Type B pancreatic cell (in vitro differentiated cells): Measurements from ENCODE around the gene OPA3. TPM values are rescaled to one million over a fixed set of nuclear protein-coding genes. Genes with fewer than 3 reads are reported as not detected.
A peak's percentile ranks its signal among the peaks of the same experiment; 100 is the strongest.
"Not testable (repeated sequence)": the region's sequence is repeated elsewhere in the genome, so short reads cannot be mapped to it uniquely, and the experiment has no call there.

Experiments used
- DNase-seq: peaks from one replicate; pipeline ENCODE4 v3.0.0; 2021; ENCODE audit warnings: mixed read lengths; ENCODE audit not compliant: unreplicated experiment; ENCODE audit errors: extremely low spot score
- H3K27ac Mint-ChIP-seq: 2 replicates; pipeline ENCODE4 v1.8.0; 2021; ENCODE audit warnings: mild to moderate bottlenecking, mixed read lengths
- H3K27me3 Mint-ChIP-seq: 2 replicates; pipeline ENCODE4 v1.8.0; 2021; ENCODE audit warnings: mixed read lengths
- H3K36me3 Mint-ChIP-seq: 2 replicates; pipeline ENCODE4 v1.8.0; 2021; ENCODE audit warnings: mixed read lengths
- H3K4me1 Mint-ChIP-seq: one replicate; pipeline ENCODE4 v1.8.0; 2021; ENCODE audit warnings: mixed read lengths; ENCODE audit not compliant: unreplicated experiment
- H3K4me3 Mint-ChIP-seq: 2 replicates; pipeline ENCODE4 v1.8.0; 2021; ENCODE audit warnings: mild to moderate bottlenecking, mixed read lengths
- H3K9me3 Mint-ChIP-seq: 2 replicates; pipeline ENCODE4 v1.8.0; 2021; ENCODE audit warnings: mixed read lengths
- total RNA-seq: library from RNA; stranded (reverse); gene quantifications from 2 replicates; pipeline ENCODE4 v1.2.1, GENCODE V29; 2021; ENCODE audit warnings: low replicate concordance
- TF ChIP-seq, protein P1 (sequence below): fragments of 200-600 bp; sonication (generic); conservative IDR thresholded peaks from 2 replicates; pipeline ENCODE4 v1.5.0; 2021; ENCODE audit warnings: antibody characterized with exemption, mild to moderate bottlenecking

OPA3 gene
- total RNA-seq, 1 donor from 2014 or later, result 10.1 TPM

GRCh38 chr19:45511074-45511473 is 73.5 kb downstream of the OPA3 start:
- Mint-ChIP-seq H3K27me3 (no peaks in the 10 kb centered on the region), H3K4me3 (peak overlapping the region; percentile 44), H3K4me1 (peaks cover 15% of the 10 kb centered on the region), H3K36me3 (peaks cover 4% of the 10 kb centered on the region), H3K9me3 (no peaks in the 10 kb centered on the region), H3K27ac (peak overlapping the region; percentile 41)
- no peak for DNase-seq
- TF ChIP-seq, protein P1, sequence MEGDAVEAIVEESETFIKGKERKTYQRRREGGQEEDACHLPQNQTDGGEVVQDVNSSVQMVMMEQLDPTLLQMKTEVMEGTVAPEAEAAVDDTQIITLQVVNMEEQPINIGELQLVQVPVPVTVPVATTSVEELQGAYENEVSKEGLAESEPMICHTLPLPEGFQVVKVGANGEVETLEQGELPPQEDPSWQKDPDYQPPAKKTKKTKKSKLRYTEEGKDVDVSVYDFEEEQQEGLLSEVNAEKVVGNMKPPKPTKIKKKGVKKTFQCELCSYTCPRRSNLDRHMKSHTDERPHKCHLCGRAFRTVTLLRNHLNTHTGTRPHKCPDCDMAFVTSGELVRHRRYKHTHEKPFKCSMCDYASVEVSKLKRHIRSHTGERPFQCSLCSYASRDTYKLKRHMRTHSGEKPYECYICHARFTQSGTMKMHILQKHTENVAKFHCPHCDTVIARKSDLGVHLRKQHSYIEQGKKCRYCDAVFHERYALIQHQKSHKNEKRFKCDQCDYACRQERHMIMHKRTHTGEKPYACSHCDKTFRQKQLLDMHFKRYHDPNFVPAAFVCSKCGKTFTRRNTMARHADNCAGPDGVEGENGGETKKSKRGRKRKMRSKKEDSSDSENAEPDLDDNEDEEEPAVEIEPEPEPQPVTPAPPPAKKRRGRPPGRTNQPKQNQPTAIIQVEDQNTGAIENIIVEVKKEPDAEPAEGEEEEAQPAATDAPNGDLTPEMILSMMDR, result no peak

- peaks cover 15% of the 10 kb centered on the region for H3K4me1 Mint-ChIP-seq
- DNase-seq, H3K36me3 Mint-ChIP-seq, H3K27me3 Mint-ChIP-seq, H3K9me3 Mint-ChIP-seq: not testable (repeated sequence)
- H3K27ac Mint-ChIP-seq, result peak overlapping the region; percentile 54
- peak overlapping the region; percentile 94 for H3K4me3 Mint-ChIP-seq
These were observed 74.2 kb downstream of the OPA3 start for GRCh38 chr19:45510352-45510751.

GRCh38 chr19:45509692-45510015 is 74.9 kb downstream of the OPA3 start:
- H3K4me1 Mint-ChIP-seq, result peaks cover 15% of the 10 kb centered on the region
- H3K27ac Mint-ChIP-seq, result peak overlapping the region; percentile 81
- peaks cover 4% of the 10 kb centered on the region for H3K36me3 Mint-ChIP-seq
- peak overlapping the region; percentile 94 for H3K4me3 Mint-ChIP-seq
- TF ChIP-seq, protein P1, result no peak
- no peaks in the 10 kb centered on the region for H3K9me3 Mint-ChIP-seq
- no peak for DNase-seq
- H3K27me3 Mint-ChIP-seq, result peaks cover 5% of the 10 kb centered on the region

DNA sequence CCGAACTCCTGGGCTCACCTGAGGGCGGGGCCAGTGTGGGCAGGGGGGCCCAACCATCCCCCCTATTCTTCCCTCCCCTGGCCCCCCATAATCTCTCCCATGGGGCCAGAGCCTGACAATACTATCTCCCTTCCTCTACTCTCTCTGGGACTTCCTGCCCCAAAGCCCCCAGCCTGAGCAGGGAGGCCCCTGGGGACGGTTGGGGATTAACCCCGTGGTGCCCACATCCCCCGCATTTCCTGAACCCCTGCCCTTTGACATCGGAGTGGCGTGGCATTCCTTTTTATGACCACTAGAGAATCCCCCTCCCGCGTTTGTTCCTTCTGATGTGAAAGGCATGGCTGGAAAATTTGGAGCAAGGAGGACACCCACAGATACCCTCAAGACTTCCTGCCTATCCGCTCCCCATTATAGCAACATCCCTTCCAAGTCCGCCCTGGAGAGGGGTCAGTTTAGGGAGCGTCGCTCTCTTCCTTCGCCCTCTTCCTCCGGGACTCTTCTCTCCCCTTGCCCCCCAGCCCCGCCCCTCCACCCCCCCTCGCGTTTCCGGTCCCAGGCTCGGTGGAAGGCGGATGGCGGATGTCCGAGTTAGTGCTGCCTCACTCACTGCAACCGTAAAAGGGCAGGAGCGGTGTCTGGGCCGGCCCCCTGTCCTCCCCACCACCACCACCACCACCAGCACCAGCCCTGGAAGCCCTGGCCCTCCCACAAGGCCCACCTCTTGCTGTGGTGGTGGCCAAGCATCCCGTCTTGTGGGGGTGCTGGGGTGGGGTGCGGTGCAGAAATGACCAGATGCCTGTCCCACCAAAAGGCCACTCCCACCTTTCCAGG is 75.5 kb downstream of the OPA3 start:
- TF ChIP-seq, protein P1, result no peak
- no peak for DNase-seq
- H3K36me3 Mint-ChIP-seq, result peaks cover 4% of the 10 kb centered on the region
- H3K4me1 Mint-ChIP-seq, result peaks cover 15% of the 10 kb centered on the region
- no peaks in the 10 kb centered on the region for H3K9me3 Mint-ChIP-seq
- H3K27me3 Mint-ChIP-seq, result peaks cover 8% of the 10 kb centered on the region
- peak overlapping the region; percentile 81 for H3K27ac Mint-ChIP-seq
- peak overlapping the region; percentile 94 for H3K4me3 Mint-ChIP-seq

GRCh38 chr19:45508417-45508860 is 76.2 kb downstream of the OPA3 start:
- H3K9me3 Mint-ChIP-seq, result no peaks in the 10 kb centered on the region
- H3K4me1 Mint-ChIP-seq, result peaks cover 10% of the 10 kb centered on the region
- peaks cover 12% of the 10 kb centered on the region for H3K27me3 Mint-ChIP-seq
- H3K4me3 Mint-ChIP-seq, result peak overlapping the region; percentile 94
- no peak for DNase-seq
- peaks cover 4% of the 10 kb centered on the region for H3K36me3 Mint-ChIP-seq
- H3K27ac Mint-ChIP-seq, result peak overlapping the region; percentile 81
- TF ChIP-seq, protein P1, result no peak

- peaks cover 15% of the 10 kb centered on the region for H3K27me3 Mint-ChIP-seq
These were observed 76.7 kb downstream of the OPA3 start for GRCh38 chr19:45507872-45508416.

More at GRCh38 chr19:45507872-45508416, 76.7 kb downstream of the OPA3 start:
- Mint-ChIP-seq H3K9me3 (no peaks in the 10 kb centered on the region), H3K27ac (no peak overlapping the region), H3K4me3 (peak overlapping the region; percentile 94), H3K4me1 (peaks cover 10% of the 10 kb centered on the region), H3K36me3 (peaks cover 4% of the 10 kb centered on the region)
- TF ChIP-seq, protein P1, result no peak
- no peak for DNase-seq
